Measurements from ENCODE around the gene HSD17B8.

The HSD17B8 gene

GRCh38 chr6:33171016-33171879, 33.2 kb upstream of the HSD17B8 start:
- no peak for FAIRE-seq

GRCh38 chr6:33171880-33172687, 32.4 kb upstream of the HSD17B8 start:
- DNase-seq (ENCODE audit: insufficient read length, low spot score) = no peak
- no peak for FAIRE-seq

More at GRCh38 chr6:33171016-33171879, 33.2 kb upstream of the HSD17B8 start:
- no peak for DNase-seq (ENCODE audit: insufficient read length, low spot score)

GRCh38 chr6:33172688-33173534, 31.5 kb upstream of the HSD17B8 start:
- FAIRE-seq (peak; percentile 64), DNase-seq (ENCODE audit: insufficient read length, low spot score) (peak; percentile 52)

- no peak for DNase-seq (ENCODE audit: insufficient read length, low spot score)
- FAIRE-seq = no peak
Observed at GRCh38 chr6:33173535-33174180, 30.8 kb upstream of the HSD17B8 start.

GRCh38 chr6:33174784-33175183, 29.7 kb upstream of the HSD17B8 start:
- DNase-seq (ENCODE audit: insufficient read length, low spot score) (no peak), FAIRE-seq (no peak)

- FAIRE-seq (no peak), DNase-seq (ENCODE audit: insufficient read length, low spot score) (no peak)
Observed at GRCh38 chr6:33175436-33176069, 28.9 kb upstream of the HSD17B8 start.

- DNase-seq (ENCODE audit: insufficient read length, low spot score) = no peak
- FAIRE-seq = no peak
Observed at GRCh38 chr6:33176906-33177305, 27.5 kb upstream of the HSD17B8 start.

GRCh38 chr6:33177552-33178446, 26.7 kb upstream of the HSD17B8 start:
- DNase-seq (ENCODE audit: insufficient read length, low spot score) (no peak), FAIRE-seq (no peak)

- FAIRE-seq = no peak
- no peak for DNase-seq (ENCODE audit: insufficient read length, low spot score)
Observed at GRCh38 chr6:33178755-33179475, 25.5 kb upstream of the HSD17B8 start.

GRCh38 chr6:33181141-33181540, 23.3 kb upstream of the HSD17B8 start:
- no peak for DNase-seq (ENCODE audit: insufficient read length, low spot score)
- FAIRE-seq = no peak

- FAIRE-seq = peak; percentile 87
Observed at GRCh38 chr6:33183071-33183683, 21.3 kb upstream of the HSD17B8 start.

GRCh38 chr6:33185190-33185589, 19.3 kb upstream of the HSD17B8 start:
- FAIRE-seq = no peak

More at GRCh38 chr6:33183071-33183683, 21.3 kb upstream of the HSD17B8 start:
- DNase-seq (ENCODE audit: insufficient read length, low spot score) = no peak

GRCh38 chr6:33185654-33186187, 18.7 kb upstream of the HSD17B8 start:
- FAIRE-seq (no peak), DNase-seq (ENCODE audit: insufficient read length, low spot score) (no peak)

More at GRCh38 chr6:33185190-33185589, 19.3 kb upstream of the HSD17B8 start:
- DNase-seq (ENCODE audit: insufficient read length, low spot score) = no peak

GRCh38 chr6:33187809-33188208, 16.6 kb upstream of the HSD17B8 start:
- DNase-seq (ENCODE audit: insufficient read length, low spot score) (no peak), FAIRE-seq (no peak)

- FAIRE-seq (no peak), DNase-seq (ENCODE audit: insufficient read length, low spot score) (no peak)
Observed at GRCh38 chr6:33189164-33189563, 15.3 kb upstream of the HSD17B8 start.

- no peak for FAIRE-seq
- DNase-seq (ENCODE audit: insufficient read length, low spot score) = no peak
Observed at GRCh38 chr6:33189625-33190448, 14.6 kb upstream of the HSD17B8 start.

Data from GM19239 (cell line).